H1 (cell line): ENCODE data around the gene SURF2. TPM values are rescaled to one million over a fixed set of nuclear protein-coding genes. Genes with fewer than 3 reads are reported as not detected.

ENCODE experiments used
- CTCF ChIA-PET: fragments of 300-600 bp; sonication (Branson Sonifier 250); formaldehyde crosslinking; loops from one replicate; lab custom pipeline; 2021; ENCODE audit not compliant: partially characterized antibody; lab: Charles Lee
- POLR2A ChIA-PET: fragments of 300-600 bp; sonication (Branson Sonifier 250); formaldehyde crosslinking; loops from one replicate; lab custom pipeline; 2021; ENCODE audit warnings: inconsistent platforms; ENCODE audit not compliant: partially characterized antibody; lab: Charles Lee
- DNase-seq, 2 experiments: peaks; one replicate each; pipeline versions ENCODE4 v3.0.0 to v3.0.0-alpha.2; 2010 to 2022; ENCODE audit warnings: low spot score in 2 of 2, low read depth in 1 of 2, mixed read lengths in 1 of 2
- FAIRE-seq: peaks from 2 replicates; lab custom pipeline; 2011; peaks lifted over from hg19 to GRCh38; lab: Jason Lieb, UNC
- H2AFZ ChIP-seq: 2 replicates; pipeline ENCODE4 v1.8.1; 2012; ENCODE audit warnings: low read length, inconsistent platforms
- H2AK5ac ChIP-seq: 2 replicates; pipeline ENCODE4 v1.6.1; 2013; ENCODE audit warnings: low read depth, low read length
- H2BK120ac ChIP-seq: replicated peaks from 2 replicates; pipeline ENCODE3; 2013; ENCODE audit warnings: low read depth, low read length, inconsistent platforms
- H2BK12ac ChIP-seq: 2 replicates; pipeline ENCODE4 v1.6.1; 2013; ENCODE audit warnings: low read depth, low read length
- H2BK15ac ChIP-seq: 2 replicates; pipeline ENCODE4 v1.6.1; 2013; ENCODE audit warnings: low read length
- H2BK20ac ChIP-seq: 2 replicates; pipeline ENCODE4 v1.6.1; 2013; ENCODE audit warnings: low read length
- H2BK5ac ChIP-seq: 2 replicates; pipeline ENCODE4 v1.6.1; 2013; ENCODE audit warnings: low read depth, low read length
- H3K14ac ChIP-seq: 2 replicates; pipeline ENCODE4 v1.6.1; 2013; ENCODE audit warnings: inconsistent platforms; ENCODE audit not compliant: insufficient read length
- H3K18ac ChIP-seq: 2 replicates; pipeline ENCODE4 v1.6.1; 2013; ENCODE audit warnings: low read length; ENCODE audit errors: extremely low read depth
- H3K23ac ChIP-seq: 2 replicates; pipeline ENCODE4 v1.6.1; 2013; ENCODE audit warnings: inconsistent platforms; ENCODE audit not compliant: insufficient read length
- H3K23me2 ChIP-seq: 2 replicates; pipeline ENCODE4 v1.6.1; 2013; ENCODE audit warnings: low read depth, low read length
- H3K27ac ChIP-seq: 2 replicates; pipeline ENCODE4 v1.6.1; 2011; ENCODE audit warnings: low read depth, low read length, inconsistent platforms
- H3K27me3 ChIP-seq, 4 experiments: replicated peaks in 1 of 4; 1 replicate in 1 of 4; 2 replicates in 3 of 4; pipeline versions ENCODE4 v1.6.1 to v1.8.1; 2011 to 2013; ENCODE audit warnings: low read length in 3 of 4, mild to moderate bottlenecking in 3 of 4, inconsistent platforms in 2 of 4, mixed read lengths in 2 of 4, moderate library complexity in 1 of 4; ENCODE audit not compliant: control insufficient read depth in 3 of 4, insufficient read depth in 3 of 4; ENCODE audit errors: extremely low read depth in 1 of 4
- H3K36me3 ChIP-seq, 4 experiments: 2 replicates each; pipeline versions ENCODE4 v1.6.1 to v1.8.1; 2011 to 2013; ENCODE audit warnings: mild to moderate bottlenecking in 4 of 4, low read length in 3 of 4, moderate library complexity in 2 of 4, control low read depth in 1 of 4, inconsistent platforms in 1 of 4; ENCODE audit not compliant: insufficient read depth in 4 of 4, control insufficient read depth in 2 of 4
- H3K4ac ChIP-seq: replicated peaks from 2 replicates; pipeline ENCODE3; 2013; ENCODE audit warnings: low read length, low read depth, mixed read lengths, inconsistent platforms; ENCODE audit not compliant: insufficient read length
- H3K4me1 ChIP-seq, 4 experiments: replicated peaks in 1 of 4; 1 replicate in 1 of 4; 2 replicates in 3 of 4; pipeline versions ENCODE4 v1.6.1 to v1.8.1; 2011 to 2013; ENCODE audit warnings: low read length in 3 of 4, inconsistent platforms in 2 of 4, mixed read lengths in 1 of 4; ENCODE audit not compliant: insufficient read depth in 4 of 4, control insufficient read depth in 3 of 4
- H3K4me2 ChIP-seq, 2 experiments: 2 replicates each; pipeline versions ENCODE4 v1.6.1 to v1.8.1; 2011 to 2013; ENCODE audit warnings: low read depth in 2 of 2, low read length in 2 of 2, control low read depth in 1 of 2, inconsistent platforms in 1 of 2, mild to moderate bottlenecking in 1 of 2; ENCODE audit not compliant: insufficient read depth in 1 of 2
- H3K4me3 ChIP-seq, 4 experiments: fragments of 200-600, 300-600 bp in 1 of 4; sonication (generic), shearing (Covaris generic), sonication (Bioruptor Twin) in 1 of 4; 2 replicates each; pipeline versions ENCODE4 v1.5.1 to v1.8.1; 2011 to 2016; ENCODE audit warnings: low read length in 4 of 4, low read depth in 3 of 4, control low read depth in 2 of 4, inconsistent platforms in 2 of 4, mild to moderate bottlenecking in 2 of 4, mixed read lengths in 1 of 4, moderate library complexity in 1 of 4; ENCODE audit not compliant: insufficient read depth in 2 of 4; ENCODE audit errors: extremely low read depth in 1 of 4
- H3K56ac ChIP-seq: replicated peaks from 2 replicates; pipeline ENCODE3; 2013; ENCODE audit warnings: low read depth, mild to moderate bottlenecking, mixed read lengths, low read length, inconsistent platforms; ENCODE audit not compliant: insufficient read length
- H3K79me1 ChIP-seq: 2 replicates; pipeline ENCODE4 v1.6.1; 2013; ENCODE audit warnings: low read depth, low read length, control low read depth
- H3K79me2 ChIP-seq, 2 experiments: 2 replicates each; pipeline versions ENCODE4 v1.6.1 to v1.8.1; 2012 to 2013; ENCODE audit warnings: low read length in 2 of 2, mild to moderate bottlenecking in 2 of 2, inconsistent platforms in 1 of 2; ENCODE audit not compliant: insufficient read depth in 2 of 2, control insufficient read depth in 1 of 2
- H3K9ac ChIP-seq, 4 experiments: replicated peaks in 1 of 4; 1 replicate in 1 of 4; 2 replicates in 3 of 4; pipeline versions ENCODE4 v1.6.1 to v1.8.1; 2011 to 2013; ENCODE audit warnings: low read depth in 3 of 4, low read length in 3 of 4, control low read depth in 2 of 4, mild to moderate bottlenecking in 2 of 4, moderate library complexity in 2 of 4, inconsistent platforms in 1 of 4; ENCODE audit errors: extremely low read depth in 1 of 4
- H3K9me3 ChIP-seq, 2 experiments: 2 replicates each; pipeline versions ENCODE4 v1.6.1 to v1.8.1; 2012 to 2013; ENCODE audit warnings: mild to moderate bottlenecking in 2 of 2, moderate library complexity in 2 of 2, control low read depth in 1 of 2, inconsistent platforms in 1 of 2, low read depth in 1 of 2, low read length in 1 of 2, mixed read lengths in 1 of 2; ENCODE audit not compliant: insufficient read depth in 2 of 2
- H4K20me1 ChIP-seq, 2 experiments: replicated peaks in 1 of 2; 2 replicates each; pipeline versions ENCODE3 to v1.8.1; 2011 to 2013; ENCODE audit warnings: inconsistent platforms in 2 of 2, low read length in 2 of 2, mild to moderate bottlenecking in 1 of 2; ENCODE audit not compliant: insufficient read depth in 2 of 2, control insufficient read depth in 1 of 2
- H4K5ac ChIP-seq: 2 replicates; pipeline ENCODE4 v1.6.1; 2013; ENCODE audit warnings: low read length, low read depth, mixed read lengths, inconsistent platforms; ENCODE audit not compliant: insufficient read length
- H4K8ac ChIP-seq: 2 replicates; pipeline ENCODE4 v1.8.0; 2013; ENCODE audit warnings: mild to moderate bottlenecking, moderate library complexity, low read length, inconsistent platforms; ENCODE audit not compliant: insufficient read depth; ENCODE audit errors: extremely low read depth
- H4K91ac ChIP-seq: replicated peaks from 2 replicates; pipeline ENCODE3; 2013; ENCODE audit warnings: low read length, mixed read lengths, inconsistent platforms; ENCODE audit not compliant: insufficient read length
- ASH2L ChIP-seq: fragments of 200-600, 300-600 bp; sonication (generic); IDR thresholded peaks from one replicate; pipeline ENCODE4 v1.7.1; 2017; ENCODE audit warnings: low read length
- ATF3 ChIP-seq: IDR thresholded peaks from 2 replicates; pipeline ENCODE4 v1.6.1; 2011; ENCODE audit warnings: low read depth, mild to moderate bottlenecking, low read length; ENCODE audit not compliant: insufficient read depth
- BRCA1 ChIP-seq: IDR thresholded peaks from 2 replicates; pipeline ENCODE4 v1.6.1; 2012; ENCODE audit warnings: low read depth, low read length, improper control_type of control experiment
- CHD2 ChIP-seq: IDR thresholded peaks from 2 replicates; pipeline ENCODE4 v1.6.1; 2012; ENCODE audit warnings: low read length, improper control_type of control experiment
- CREB1 ChIP-seq: IDR thresholded peaks from 2 replicates; pipeline ENCODE4 v1.6.1; 2012; ENCODE audit warnings: inconsistent platforms
- EGR1 ChIP-seq: IDR thresholded peaks from 2 replicates; pipeline ENCODE4 v1.6.1; 2011; ENCODE audit warnings: low read depth, low read length, borderline replicate concordance
- POU5F1 ChIP-seq: IDR thresholded peaks from 2 replicates; pipeline ENCODE4 v1.6.1; 2011; ENCODE audit warnings: low read depth, mild to moderate bottlenecking, low read length, moderate library complexity
- RAD21 ChIP-seq, 2 experiments: IDR thresholded peaks in 1 of 2; conservative IDR thresholded peaks in 1 of 2; 2 replicates each; pipeline ENCODE4 v1.6.1; 2011; ENCODE audit warnings: low read depth in 2 of 2, low read length in 2 of 2, improper control_type of control experiment in 1 of 2, inconsistent platforms in 1 of 2, mild to moderate bottlenecking in 1 of 2, moderate library complexity in 1 of 2
- RNF2 ChIP-seq: fragments of 200-900, 300-1000 bp; sonication (generic); IDR thresholded peaks from 2 replicates; pipeline ENCODE4 v1.7.1; 2016; ENCODE audit warnings: borderline replicate concordance, low read depth, mild to moderate bottlenecking, antibody characterized with exemption, low read length; ENCODE audit not compliant: poor library complexity, severe bottlenecking; ENCODE audit errors: missing control alignments
- SP2 ChIP-seq: IDR thresholded peaks from 2 replicates; pipeline ENCODE4 v1.6.1; 2012; ENCODE audit warnings: mild to moderate bottlenecking, low read length, inconsistent platforms
- SP4 ChIP-seq: IDR thresholded peaks from 2 replicates; pipeline ENCODE4 v1.6.1; 2012; ENCODE audit warnings: low read length, inconsistent platforms
- TBP ChIP-seq: IDR thresholded peaks from 2 replicates; pipeline ENCODE4 v1.6.1; 2011; ENCODE audit warnings: low read depth, low read length, improper control_type of control experiment
- YY1 ChIP-seq: IDR thresholded peaks from 2 replicates; pipeline ENCODE4 v1.6.1; 2011; ENCODE audit warnings: low read depth, mild to moderate bottlenecking, low read length
- ZNF274 ChIP-seq: IDR thresholded peaks from 2 replicates; pipeline ENCODE4 v1.7.0; 2012; ENCODE audit warnings: low read length, borderline replicate concordance; ENCODE audit errors: extremely low read depth
- WGBS, 2 experiments: shearing (Covaris generic) in 1 of 2; methylation state at CpG; one replicate each; pipeline versions ENCODE4 v1.1.6 to v1.1.7; 2013 to 2015; ENCODE audit warnings: low lambda C conversion rate in 2 of 2, mixed read lengths in 2 of 2, inconsistent platforms in 1 of 2, low coverage in 1 of 2, missing lambda C conversion rate in 1 of 2; ENCODE audit not compliant: insufficient replicate concordance in 2 of 2, insufficient coverage in 1 of 2, insufficient read length in 1 of 2; ENCODE audit errors: extremely low coverage in 1 of 2, missing lambda C conversion rate in 1 of 2; 5-methylcytosine and 5-hydroxymethylcytosine counted together
- polyA plus RNA-seq, 7 experiments: library from polyadenylated mRNA; depleted of rRNA in 3 of 7; stranded (reverse) in 5 of 7; unstranded in 2 of 7; fragments of >200 nt in 5 of 7; fragments of 200-250 nt in 2 of 7; gene quantifications; 1 replicate in 5 of 7; 2 replicates in 1 of 7; 4 replicates in 1 of 7; pipeline versions ENCODE4 v1.2.1 to v1.2.3, GENCODE V29; 2011 to 2013; ENCODE audit warnings: missing spikeins in 2 of 7, mixed read lengths in 2 of 7
- total RNA-seq: library from RNA; stranded (reverse); fragmentation: NEBNext Ultra II Directional; extraction: Animal tissue kit (Norgen Biotek cat#: 25700); gene quantifications from 2 replicates; pipeline ENCODE4 v1.2.1, GENCODE V29; 2021

Gene SURF2
- total and polyA plus RNA-seq, 2 of the 8 experiments (the other 6 are each of a cell fraction or from before 2014, with no cell fraction given): 36.6 to 37.7 TPM

GRCh38 chr9:133323211-133323610 is 33.1 kb upstream of the SURF2 start:
- DNase-seq: no peak
- Histone ChIP-seq H3K14ac (no peak overlapping the region), H3K27me3 (no peaks in the 10 kb centered on the region), H3K56ac (no peak overlapping the region), H2AFZ (no peak overlapping the region), H3K79me2 (no peaks in the 10 kb centered on the region), H3K36me3 (no peaks in the 10 kb centered on the region), H4K91ac (no peak overlapping the region), H3K23ac (no peak overlapping the region), H2BK20ac (no peak overlapping the region), H4K5ac (no peak overlapping the region), H2BK5ac (no peak overlapping the region), H3K18ac (no peak overlapping the region), H3K9me3 (peaks cover 10 to 16% of the 10 kb centered on the region in 2 experiments), H3K4me1 (no peaks in the 10 kb centered on the region), H3K27ac (no peak overlapping the region), H4K8ac (no peak overlapping the region), H2BK120ac (no peak overlapping the region), H4K20me1 (no peaks in the 10 kb centered on the region), H3K23me2 (no peaks in the 10 kb centered on the region), H3K79me1 (no peaks in the 10 kb centered on the region), H3K4me2 (no peak overlapping the region), H3K4me3 (no peak overlapping the region), H3K4ac (no peak overlapping the region), H2AK5ac (no peak overlapping the region), H2BK12ac (no peak overlapping the region), H3K9ac (no peak overlapping the region), H2BK15ac (no peak overlapping the region)
- WGBS, 2 experiments: 88% methylated on average over 9 of the region's 10 CpGs; no CpG with 5 or more reads in 1 of the 2 experiments
- FAIRE-seq: no peak
- ChIA-PET POLR2A (interaction anchor here (1.5 kb wide), 1 partner anchor 28 kb away, joined by 6 read pairs; no protein-coding TSS in a partner anchor), CTCF (interaction anchor here (0.9 to 1.2 kb wide), 3 partner anchors 8 to 137 kb away, joined by 3 to 4 read pairs (median 4); no protein-coding TSS in a partner anchor)
- TF ChIP-seq RAD21 (IDR thresholded peaks at IDR 0.05 in 1 of 2, conservative IDR thresholded peaks at IDR 0.05 in 1 of 2; ENCODE audit: low read depth in 2 of 2, low read length in 2 of 2) (no peak), CHD2 (no peak), RNF2 (no peak), ASH2L (no peak), TBP (no peak), CREB1 (no peak), POU5F1 (no peak), ATF3 (no peak), ZNF274 (no peak), EGR1 (no peak), BRCA1 (no peak), YY1 (no peak), SP2 (no peak), SP4 (no peak)
